MCF 10A (cell line): Measurements from ENCODE around the gene SDCCAG8. TPM values are rescaled to one million over a fixed set of nuclear protein-coding genes. Genes with fewer than 3 reads are reported as not detected.

Source experiments
- BruUV-seq: library from RNA; stranded (reverse); fragments of 400-500 nt; replicated peaks from 2 replicates; lab custom pipeline; 2021; lab: Mats Ljungman, UMichigan
- CTCF ChIA-PET: fragments of 300-600 bp; sonication (Branson Sonifier 250); formaldehyde crosslinking; extraction: SDS; loops from one replicate; lab custom pipeline; 2021; ENCODE audit warnings: antibody characterized with exemption, inconsistent platforms; lab: Yijun Ruan, JAX
- POLR2A ChIA-PET: fragments of 300-600, 350-650 bp; sonication (Branson Sonifier 250); formaldehyde crosslinking; extraction: SDS; loops from one replicate; lab custom pipeline; 2020; ENCODE audit warnings: antibody characterized with exemption, inconsistent platforms; lab: Yijun Ruan, JAX
- DNase-seq: peaks from one replicate; pipeline ENCODE4 v3.0.0-alpha.2; 2018; ENCODE audit not compliant: unreplicated experiment
- H3K27ac Mint-ChIP-seq: one replicate; pipeline ENCODE4 v1.8.0; 2022; ENCODE audit warnings: mild to moderate bottlenecking, low read depth, mixed read lengths; ENCODE audit not compliant: unreplicated experiment
- H3K27me3 Mint-ChIP-seq: one replicate; pipeline ENCODE4 v1.8.0; 2022; ENCODE audit warnings: mixed read lengths; ENCODE audit not compliant: insufficient read depth, unreplicated experiment
- H3K36me3 Mint-ChIP-seq: one replicate; pipeline ENCODE4 v1.8.0; 2022; ENCODE audit warnings: mild to moderate bottlenecking, moderate library complexity, mixed read lengths; ENCODE audit not compliant: insufficient read depth, unreplicated experiment
- H3K4me1 Mint-ChIP-seq: one replicate; pipeline ENCODE4 v1.8.0; 2022; ENCODE audit warnings: mixed read lengths; ENCODE audit not compliant: insufficient read depth, unreplicated experiment
- H3K4me3 Mint-ChIP-seq: one replicate; pipeline ENCODE4 v1.8.0; 2022; ENCODE audit warnings: mild to moderate bottlenecking, moderate library complexity, mixed read lengths; ENCODE audit not compliant: unreplicated experiment
- H3K9me3 Mint-ChIP-seq: one replicate; pipeline ENCODE4 v1.8.0; 2022; ENCODE audit warnings: mixed read lengths; ENCODE audit not compliant: unreplicated experiment
- intact Hi-C: fragments of 100-400 bp; cut with micrococcal nuclease; formaldehyde crosslinking; loops from 2 replicates; pipeline ENCODE4 v1.14.1; 2022
- total RNA-seq: library from RNA; stranded (reverse); gene quantifications from 2 replicates; pipeline ENCODE4 v1.2.3, GENCODE V29; 2022
- TF ChIP-seq, protein P1 (sequence below): fragments of 200-600 bp; IDR thresholded peaks from one replicate; pipeline ENCODE4 v1.8.0; 2022; ENCODE audit warnings: antibody characterized with exemption, mild to moderate bottlenecking; ENCODE audit not compliant: unreplicated experiment

Gene SDCCAG8
- total RNA-seq, 1 experiment from 2014 or later, result 128 TPM

DNA sequence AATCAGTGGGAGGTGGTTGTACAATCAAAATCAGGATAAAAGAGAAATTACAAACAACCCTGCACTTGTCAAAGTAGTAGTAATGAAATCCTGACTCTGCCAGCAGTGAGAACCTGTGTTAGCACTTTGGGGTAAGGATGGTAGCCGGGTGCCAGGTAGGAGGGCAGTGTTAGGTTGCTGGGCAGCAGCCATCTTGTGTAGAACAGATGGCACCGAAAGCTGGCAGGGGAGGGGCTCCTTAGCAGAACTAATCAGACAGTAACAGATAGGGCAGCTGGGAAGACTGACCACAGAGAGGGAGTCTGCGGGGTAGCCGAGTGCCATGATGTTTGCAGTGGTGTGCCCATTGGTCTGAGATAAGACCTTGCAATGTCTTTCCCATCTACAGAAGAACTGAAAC, 137.3 kb downstream of the SDCCAG8 start:
- CTCF ChIA-PET, result interaction anchor here (0.7 kb wide), 1 partner anchor 9 kb away, joined by 4 read pairs; no protein-coding TSS in a partner anchor
- no peaks in the 10 kb centered on the region for H3K9me3 Mint-ChIP-seq

DNA sequence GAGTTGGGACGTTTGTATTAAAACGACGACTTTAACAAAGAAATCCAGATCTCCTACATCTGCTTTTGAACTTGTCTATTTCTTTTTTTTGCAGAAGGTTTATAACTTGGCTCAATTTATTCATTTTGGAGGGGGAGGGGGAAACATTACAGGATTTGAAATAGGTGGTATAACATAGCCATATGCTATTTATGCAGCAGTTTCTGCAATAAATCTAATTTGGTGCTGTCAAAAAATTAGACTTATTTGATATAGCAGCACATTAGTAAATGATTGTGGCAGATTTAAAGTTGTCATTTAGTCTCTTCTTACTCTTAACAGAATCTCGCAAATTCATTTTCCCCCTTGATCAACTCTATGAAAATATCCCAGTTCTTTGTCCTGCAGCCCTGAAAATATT, 138.2 kb downstream of the SDCCAG8 start:
- H3K4me3 Mint-ChIP-seq, result no peak overlapping the region
- no peaks in the 10 kb centered on the region for H3K27me3 Mint-ChIP-seq
- intact Hi-C loops, result no loop called here
- H3K4me1 Mint-ChIP-seq, result no peaks in the 10 kb centered on the region
- no peaks in the 10 kb centered on the region for H3K9me3 Mint-ChIP-seq
- BruUV-seq, result no TSS peak
- POLR2A ChIA-PET, result no interaction called here
- no peak for DNase-seq
- H3K27ac Mint-ChIP-seq, result no peak overlapping the region
- TF ChIP-seq, protein P1, sequence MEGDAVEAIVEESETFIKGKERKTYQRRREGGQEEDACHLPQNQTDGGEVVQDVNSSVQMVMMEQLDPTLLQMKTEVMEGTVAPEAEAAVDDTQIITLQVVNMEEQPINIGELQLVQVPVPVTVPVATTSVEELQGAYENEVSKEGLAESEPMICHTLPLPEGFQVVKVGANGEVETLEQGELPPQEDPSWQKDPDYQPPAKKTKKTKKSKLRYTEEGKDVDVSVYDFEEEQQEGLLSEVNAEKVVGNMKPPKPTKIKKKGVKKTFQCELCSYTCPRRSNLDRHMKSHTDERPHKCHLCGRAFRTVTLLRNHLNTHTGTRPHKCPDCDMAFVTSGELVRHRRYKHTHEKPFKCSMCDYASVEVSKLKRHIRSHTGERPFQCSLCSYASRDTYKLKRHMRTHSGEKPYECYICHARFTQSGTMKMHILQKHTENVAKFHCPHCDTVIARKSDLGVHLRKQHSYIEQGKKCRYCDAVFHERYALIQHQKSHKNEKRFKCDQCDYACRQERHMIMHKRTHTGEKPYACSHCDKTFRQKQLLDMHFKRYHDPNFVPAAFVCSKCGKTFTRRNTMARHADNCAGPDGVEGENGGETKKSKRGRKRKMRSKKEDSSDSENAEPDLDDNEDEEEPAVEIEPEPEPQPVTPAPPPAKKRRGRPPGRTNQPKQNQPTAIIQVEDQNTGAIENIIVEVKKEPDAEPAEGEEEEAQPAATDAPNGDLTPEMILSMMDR, result no peak
- CTCF ChIA-PET, result interaction anchor here (0.6 to 0.7 kb wide), 2 partner anchors 8 to 49 kb away, joined by 3 to 4 read pairs; no protein-coding TSS in a partner anchor
- H3K36me3 Mint-ChIP-seq, result peaks cover 45% of the 10 kb centered on the region

More for the DNA sequence above, 137.3 kb downstream of the SDCCAG8 start:
- Mint-ChIP-seq H3K36me3 (peaks cover 49% of the 10 kb centered on the region), H3K27ac (no peak overlapping the region), H3K4me3 (no peak overlapping the region), H3K27me3 (no peaks in the 10 kb centered on the region), H3K4me1 (no peaks in the 10 kb centered on the region)
- no TSS peak for BruUV-seq
- POLR2A ChIA-PET, result no interaction called here
- intact Hi-C loops, result no loop called here
- TF ChIP-seq, protein P1, result no peak
- DNase-seq, result no peak

DNA sequence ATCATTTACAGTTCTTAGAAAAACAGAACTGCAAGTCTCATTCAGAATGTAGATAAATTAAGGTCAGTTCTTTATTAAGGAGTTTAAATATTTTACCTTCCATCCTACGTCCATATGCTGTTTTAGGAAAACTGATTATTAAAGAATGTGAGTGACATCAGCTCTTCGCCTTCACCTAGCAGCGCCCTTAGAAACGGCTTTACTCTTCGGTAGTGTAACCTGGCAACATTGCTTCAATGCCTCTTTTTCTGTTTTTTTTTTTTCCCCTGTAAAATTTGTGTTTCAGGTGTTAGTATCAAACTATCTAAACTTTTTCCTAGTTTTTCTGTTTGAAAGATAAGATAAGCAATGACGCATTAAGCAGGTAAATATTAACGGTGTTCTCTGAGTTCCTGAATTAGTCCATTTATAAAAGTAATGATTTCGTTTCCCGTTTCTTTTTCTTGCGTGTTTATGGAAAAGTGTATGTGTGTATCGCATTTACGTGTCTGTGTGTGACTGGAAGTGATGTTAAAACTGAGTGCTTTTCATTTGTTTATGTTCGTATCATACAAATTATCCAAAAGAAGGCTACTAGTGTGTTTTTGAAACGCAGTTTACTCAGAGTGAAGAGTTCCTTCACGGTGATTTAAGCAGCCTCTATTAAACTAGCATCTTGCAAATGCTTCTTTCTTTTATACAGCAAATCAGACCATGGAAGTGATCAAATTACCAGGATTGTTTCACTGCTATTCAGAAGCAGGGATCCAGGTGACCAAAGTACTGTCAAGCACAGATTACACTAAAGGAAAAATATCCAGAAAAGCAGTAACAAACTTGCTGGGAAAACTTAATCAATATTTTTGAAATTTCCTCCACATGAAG, 139.0 kb downstream of the SDCCAG8 start:
- Mint-ChIP-seq H3K27me3 (no peaks in the 10 kb centered on the region), H3K36me3 (peaks cover 40% of the 10 kb centered on the region), H3K4me3 (no peak overlapping the region), H3K27ac (no peak overlapping the region), H3K4me1 (no peaks in the 10 kb centered on the region), H3K9me3 (no peaks in the 10 kb centered on the region)
- POLR2A ChIA-PET, result no interaction called here
- no peak for DNase-seq
- no TSS peak for BruUV-seq
- intact Hi-C loops, result no loop called here
- TF ChIP-seq, protein P1, result no peak
- CTCF ChIA-PET, result interaction anchor here (0.6 kb wide), 1 partner anchor 50 kb away, joined by 3 read pairs; no protein-coding TSS in a partner anchor

DNA sequence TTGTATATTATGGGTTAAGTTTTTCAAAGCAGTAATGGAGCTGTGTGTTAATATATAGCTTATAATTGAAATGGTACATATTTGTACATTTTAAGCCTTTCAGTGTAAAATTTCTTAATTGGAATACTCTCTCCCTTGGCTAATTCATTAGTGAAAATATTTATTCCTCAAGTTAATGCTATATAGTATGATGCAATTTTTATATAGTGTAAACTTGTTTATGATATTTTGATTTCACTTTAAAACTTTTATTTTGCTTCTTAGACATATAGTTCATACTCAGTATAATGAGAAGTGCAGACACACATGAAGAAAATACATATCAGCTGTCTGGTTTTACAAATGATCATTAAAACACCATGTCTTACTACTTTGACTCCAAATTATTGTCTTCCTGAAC, 140.6 kb downstream of the SDCCAG8 start:
- H3K27ac Mint-ChIP-seq, result no peak overlapping the region
- ChIA-PET CTCF (interaction anchor here (0.9 to 2.0 kb wide), 3 partner anchors 53 to 919 kb away, joined by 3 to 5 read pairs (median 4); no protein-coding TSS in a partner anchor), POLR2A (interaction anchor here (1.0 kb wide), 1 partner anchor 14 kb away, joined by 3 read pairs; no protein-coding TSS in a partner anchor)
- TF ChIP-seq, protein P1, result no peak
- intact Hi-C loops, result no loop called here
- peaks cover 45% of the 10 kb centered on the region for H3K36me3 Mint-ChIP-seq
- H3K4me1 Mint-ChIP-seq, result no peaks in the 10 kb centered on the region
- H3K9me3 Mint-ChIP-seq, result no peaks in the 10 kb centered on the region
- no peak for DNase-seq
- H3K27me3 Mint-ChIP-seq, result no peaks in the 10 kb centered on the region
- no peak overlapping the region for H3K4me3 Mint-ChIP-seq
- no TSS peak for BruUV-seq
